Left renal pelvis (tissue), 4 donors: ENCODE data around the gene ZNF787. TPM values are rescaled to one million over a fixed set of nuclear protein-coding genes. Genes with fewer than 3 reads are reported as not detected.

Source experiments
- DNase-seq, 4 donors: peaks; one replicate each; pipeline ENCODE4 v3.0.0-alpha.2; 2013; ENCODE audit warnings: low read depth in 4 of 4, low spot score in 3 of 4
- polyA plus RNA-seq, 4 donors: library from polyadenylated mRNA; unstranded; fragments of 120-200 nt; gene quantifications; one replicate each; pipeline ENCODE4 v1.2.1, GENCODE V29; 2013; ENCODE audit not compliant: insufficient read length in 4 of 4

ZNF787 gene
- polyA plus RNA-seq, 4 donors = 11.1 to 25.0 (median 13.3) TPM

GRCh38 chr19:56144831-56145230, 23.7 kb upstream of the ZNF787 start:
- DNase-seq = no peak

- no peak for DNase-seq
These were observed 23.3 kb upstream of the ZNF787 start for GRCh38 chr19:56144376-56144775.

GRCh38 chr19:56142897-56143434, 21.9 kb upstream of the ZNF787 start:
- DNase-seq = no peak

GRCh38 chr19:56142087-56142787, 21.1 kb upstream of the ZNF787 start:
- no peak for DNase-seq

- no peak for DNase-seq
These were observed 20.4 kb upstream of the ZNF787 start for GRCh38 chr19:56141417-56141993.

- peak; percentile 98 to 99 (median 98) for DNase-seq
These were observed 19.7 kb upstream of the ZNF787 start, which contains the start of gene ZNF444 for GRCh38 chr19:56140583-56141416. ZNF444 (plus strand) TSS chr19:56141287; CDS start chr19:56146912, 5,625 bp downstream.

- DNase-seq = no peak
These were observed 18.9 kb upstream of the ZNF787 start for GRCh38 chr19:56139847-56140582.

- DNase-seq = no peak
These were observed 17.0 kb upstream of the ZNF787 start for GRCh38 chr19:56138069-56138468.

GRCh38 chr19:56137405-56137804, 16.3 kb upstream of the ZNF787 start:
- DNase-seq = no peak

GRCh38 chr19:56136362-56136761, 15.3 kb upstream of the ZNF787 start:
- no peak for DNase-seq

GRCh38 chr19:56134654-56134921, 13.5 kb upstream of the ZNF787 start:
- DNase-seq = no peak

GRCh38 chr19:56133858-56134653, 13.0 kb upstream of the ZNF787 start:
- DNase-seq = no peak

- DNase-seq = no peak
These were observed 11.3 kb upstream of the ZNF787 start for GRCh38 chr19:56132316-56132822.

- no peak for DNase-seq
These were observed 10.6 kb upstream of the ZNF787 start for GRCh38 chr19:56131651-56132050.

GRCh38 chr19:56130006-56130405, 8.9 kb upstream of the ZNF787 start:
- no peak for DNase-seq

GRCh38 chr19:56126983-56127780, 6.1 kb upstream of the ZNF787 start:
- DNase-seq = no peak

GRCh38 chr19:56125806-56126590, 4.9 kb upstream of the ZNF787 start:
- DNase-seq = no peak

- no peak for DNase-seq
These were observed 3.5 kb upstream of the ZNF787 start for GRCh38 chr19:56124578-56124977.
